ENCODE measurements around the gene PLXNA4.

PLXNA4 gene

DNA sequence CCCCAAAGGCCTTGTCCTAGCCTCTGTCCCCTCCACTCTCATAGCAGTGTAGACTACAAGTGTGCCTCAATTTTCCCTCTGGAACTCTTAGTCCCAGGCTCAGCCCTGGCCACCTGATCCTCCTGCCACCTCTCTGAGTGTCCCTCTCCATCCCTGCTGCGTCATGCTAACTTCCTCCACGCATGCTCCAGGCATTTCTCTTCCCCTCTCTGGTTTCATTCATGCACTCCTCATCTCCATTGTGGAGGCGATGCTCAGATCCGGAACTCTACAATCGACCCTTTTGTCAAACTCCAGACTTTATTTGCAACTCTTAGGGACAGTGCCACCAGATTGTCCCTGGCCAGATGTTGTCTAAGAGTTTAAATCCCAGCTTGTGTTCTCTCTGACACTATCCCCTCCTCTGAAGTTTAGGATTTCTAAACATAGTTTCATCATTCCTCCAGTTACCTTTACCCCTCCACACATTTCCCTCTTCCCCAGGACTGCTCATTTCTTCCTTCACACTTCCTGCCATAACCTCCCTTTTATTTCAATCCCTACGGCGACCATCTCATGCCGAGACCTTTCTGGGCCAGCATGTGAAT is 492.6 kb downstream of the PLXNA4 start:
- TF ChIP-seq, protein P1, sequence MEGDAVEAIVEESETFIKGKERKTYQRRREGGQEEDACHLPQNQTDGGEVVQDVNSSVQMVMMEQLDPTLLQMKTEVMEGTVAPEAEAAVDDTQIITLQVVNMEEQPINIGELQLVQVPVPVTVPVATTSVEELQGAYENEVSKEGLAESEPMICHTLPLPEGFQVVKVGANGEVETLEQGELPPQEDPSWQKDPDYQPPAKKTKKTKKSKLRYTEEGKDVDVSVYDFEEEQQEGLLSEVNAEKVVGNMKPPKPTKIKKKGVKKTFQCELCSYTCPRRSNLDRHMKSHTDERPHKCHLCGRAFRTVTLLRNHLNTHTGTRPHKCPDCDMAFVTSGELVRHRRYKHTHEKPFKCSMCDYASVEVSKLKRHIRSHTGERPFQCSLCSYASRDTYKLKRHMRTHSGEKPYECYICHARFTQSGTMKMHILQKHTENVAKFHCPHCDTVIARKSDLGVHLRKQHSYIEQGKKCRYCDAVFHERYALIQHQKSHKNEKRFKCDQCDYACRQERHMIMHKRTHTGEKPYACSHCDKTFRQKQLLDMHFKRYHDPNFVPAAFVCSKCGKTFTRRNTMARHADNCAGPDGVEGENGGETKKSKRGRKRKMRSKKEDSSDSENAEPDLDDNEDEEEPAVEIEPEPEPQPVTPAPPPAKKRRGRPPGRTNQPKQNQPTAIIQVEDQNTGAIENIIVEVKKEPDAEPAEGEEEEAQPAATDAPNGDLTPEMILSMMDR (IDR thresholded peaks at IDR 0.05; ENCODE audit: low read depth, low read length) = no peak
- TF ChIP-seq EZH2phosphoT487 (IDR thresholded peaks at IDR 0.05; ENCODE audit: low read depth) = no peak
- Histone ChIP-seq H3K4me3 (ENCODE audit: low read length) (no peak overlapping the region), H3K79me2 (ENCODE audit: low read length) (no peaks in the 10 kb centered on the region), H3K4me2 (ENCODE audit: low read length) (no peak overlapping the region), H3K27me3 (ENCODE audit: low read depth, low read length) (peaks cover 28% of the 10 kb centered on the region), H3K9me3 (ENCODE audit: insufficient read depth, low read length) (no peaks in the 10 kb centered on the region), H3K36me3 (replicated peaks; ENCODE audit: low read depth, low read length) (no peaks in the 10 kb centered on the region), H2AFZ (ENCODE audit: low read depth, low read length) (no peak overlapping the region), H3K9ac (ENCODE audit: low read length) (no peak overlapping the region), H3K27ac (ENCODE audit: low read length) (no peak overlapping the region), H3K4me1 (ENCODE audit: low read length) (no peaks in the 10 kb centered on the region), H4K20me1 (ENCODE audit: insufficient read depth, low read length) (no peaks in the 10 kb centered on the region)

DNA sequence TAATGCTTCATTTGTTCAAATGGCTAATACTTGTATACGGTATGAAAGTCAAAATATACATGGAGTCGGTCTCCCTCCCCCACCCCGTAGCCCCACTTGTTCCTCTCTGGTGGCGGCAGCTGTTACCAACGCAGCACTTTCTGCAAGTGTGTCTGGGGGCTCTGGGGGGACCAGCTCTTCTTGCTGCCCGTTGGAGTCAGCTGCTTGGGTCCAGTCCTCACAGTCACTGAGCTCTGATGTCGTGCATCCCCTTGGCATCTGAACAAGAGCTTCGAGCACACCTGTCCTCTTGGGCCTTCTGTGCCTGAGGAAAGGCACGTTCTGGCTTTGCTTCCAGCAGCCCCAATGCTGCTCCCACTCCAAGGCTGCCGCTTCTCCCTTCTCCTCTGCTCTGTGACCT is 493.1 kb downstream of the PLXNA4 start:
- TF ChIP-seq EZH2phosphoT487 (IDR thresholded peaks at IDR 0.05; ENCODE audit: low read depth) = no peak
- TF ChIP-seq, protein P1 (IDR thresholded peaks at IDR 0.05; ENCODE audit: low read depth, low read length) = no peak
- Histone ChIP-seq H2AFZ (ENCODE audit: low read depth, low read length) (no peak overlapping the region), H3K27me3 (ENCODE audit: low read depth, low read length) (peaks cover 31% of the 10 kb centered on the region), H3K9me3 (ENCODE audit: insufficient read depth, low read length) (no peaks in the 10 kb centered on the region), H3K9ac (ENCODE audit: low read length) (no peak overlapping the region), H3K4me1 (ENCODE audit: low read length) (no peaks in the 10 kb centered on the region), H3K36me3 (replicated peaks; ENCODE audit: low read depth, low read length) (no peaks in the 10 kb centered on the region), H4K20me1 (ENCODE audit: insufficient read depth, low read length) (no peaks in the 10 kb centered on the region), H3K4me2 (ENCODE audit: low read length) (no peak overlapping the region), H3K27ac (ENCODE audit: low read length) (no peak overlapping the region), H3K4me3 (ENCODE audit: low read length) (no peak overlapping the region), H3K79me2 (ENCODE audit: low read length) (no peaks in the 10 kb centered on the region)

DNA sequence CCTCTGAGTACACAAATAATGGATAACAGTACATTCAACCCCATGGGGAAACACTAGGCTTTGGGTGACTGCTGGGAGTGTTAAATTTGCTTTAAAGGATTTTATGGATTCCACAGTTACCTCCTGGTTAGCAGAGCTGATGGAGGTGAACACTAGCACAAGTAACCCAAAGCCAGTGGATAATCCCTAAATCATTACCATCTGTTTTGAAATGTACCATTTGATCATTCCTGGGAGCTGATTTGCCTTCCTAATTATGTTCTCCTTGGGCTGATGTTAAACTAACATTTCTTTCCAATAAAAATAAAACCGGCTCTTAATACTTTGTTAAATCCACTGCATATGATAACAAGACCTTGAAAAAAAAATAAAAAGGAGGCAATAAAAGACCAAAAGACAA is 493.9 kb downstream of the PLXNA4 start:
- TF ChIP-seq EZH2phosphoT487 (IDR thresholded peaks at IDR 0.05; ENCODE audit: low read depth) = no peak
- TF ChIP-seq, protein P1 (IDR thresholded peaks at IDR 0.05; ENCODE audit: low read depth, low read length) = no peak
- H3K79me2 ChIP-seq (ENCODE audit: low read length) = no peaks in the 10 kb centered on the region
- H3K36me3 ChIP-seq (replicated peaks; ENCODE audit: low read depth, low read length) = no peaks in the 10 kb centered on the region
- no peaks in the 10 kb centered on the region for H3K9me3 ChIP-seq (ENCODE audit: insufficient read depth, low read length)
- H3K27ac ChIP-seq (ENCODE audit: low read length) = no peak overlapping the region
- no peak overlapping the region for H3K4me2 ChIP-seq (ENCODE audit: low read length)
- H4K20me1 ChIP-seq (ENCODE audit: insufficient read depth, low read length) = no peaks in the 10 kb centered on the region
- H3K9ac ChIP-seq (ENCODE audit: low read length) = no peak overlapping the region
- H2AFZ ChIP-seq (ENCODE audit: low read depth, low read length) = no peak overlapping the region
- H3K4me1 ChIP-seq (ENCODE audit: low read length) = no peaks in the 10 kb centered on the region
- no peak overlapping the region for H3K4me3 ChIP-seq (ENCODE audit: low read length)
- H3K27me3 ChIP-seq (ENCODE audit: low read depth, low read length) = peaks cover 34% of the 10 kb centered on the region

DNA sequence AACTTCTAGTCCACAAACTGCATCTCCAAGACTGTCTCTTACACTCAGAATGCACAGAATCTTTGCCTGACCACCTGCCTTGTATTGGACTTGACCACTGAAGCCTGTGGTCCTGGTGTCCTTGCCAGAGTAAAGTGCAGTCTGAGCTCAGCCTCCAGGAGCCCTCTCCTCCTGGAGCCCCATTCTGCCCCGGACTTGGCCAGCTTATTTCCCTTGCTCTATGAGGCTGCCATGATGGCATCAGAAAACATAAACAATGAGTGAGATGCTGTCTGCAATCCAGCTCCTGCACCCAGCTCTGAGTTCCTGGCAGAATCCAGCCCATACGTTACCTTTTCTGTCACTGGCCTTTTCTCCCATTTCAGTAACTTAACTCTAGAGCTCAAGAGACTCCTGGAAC is 494.6 kb downstream of the PLXNA4 start:
- no peaks in the 10 kb centered on the region for H3K36me3 ChIP-seq (replicated peaks; ENCODE audit: low read depth, low read length)
- TF ChIP-seq, protein P1 (IDR thresholded peaks at IDR 0.05; ENCODE audit: low read depth, low read length) = no peak
- no peak for TF ChIP-seq EZH2phosphoT487 (IDR thresholded peaks at IDR 0.05; ENCODE audit: low read depth)
- H3K4me1 ChIP-seq (ENCODE audit: low read length) = no peaks in the 10 kb centered on the region
- no peak overlapping the region for H3K4me2 ChIP-seq (ENCODE audit: low read length)
- no peak overlapping the region for H2AFZ ChIP-seq (ENCODE audit: low read depth, low read length)
- H3K9ac ChIP-seq (ENCODE audit: low read length) = no peak overlapping the region
- no peak overlapping the region for H3K27ac ChIP-seq (ENCODE audit: low read length)
- no peaks in the 10 kb centered on the region for H3K9me3 ChIP-seq (ENCODE audit: insufficient read depth, low read length)
- peaks cover 34% of the 10 kb centered on the region for H3K27me3 ChIP-seq (ENCODE audit: low read depth, low read length)
- H4K20me1 ChIP-seq (ENCODE audit: insufficient read depth, low read length) = no peaks in the 10 kb centered on the region
- no peak overlapping the region for H3K4me3 ChIP-seq (ENCODE audit: low read length)
- H3K79me2 ChIP-seq (ENCODE audit: low read length) = no peaks in the 10 kb centered on the region
